Choroid plexus epithelial cell (primary cell): Measurements from ENCODE around the gene THTPA.
"Not testable (repeated sequence)": the region's sequence is repeated elsewhere in the genome, so short reads cannot be mapped to it uniquely, and the experiment has no call there.

Experiments
- DNase-seq: peaks from one replicate; pipeline ENCODE4 v3.0.0-alpha.2; 2010; ENCODE audit warnings: low read depth
- H3K4me3 ChIP-seq: 2 replicates; pipeline ENCODE4 v1.5.1; 2011; ENCODE audit warnings: low read depth, mild to moderate bottlenecking, control low read depth, low read length, moderate library complexity
- TF ChIP-seq, protein P1 (sequence below): conservative IDR thresholded peaks from 2 replicates; pipeline ENCODE4 v1.5.1; 2011; ENCODE audit warnings: low read depth, mild to moderate bottlenecking, control low read depth, inconsistent platforms, low read length, moderate library complexity

The THTPA gene

DNA sequence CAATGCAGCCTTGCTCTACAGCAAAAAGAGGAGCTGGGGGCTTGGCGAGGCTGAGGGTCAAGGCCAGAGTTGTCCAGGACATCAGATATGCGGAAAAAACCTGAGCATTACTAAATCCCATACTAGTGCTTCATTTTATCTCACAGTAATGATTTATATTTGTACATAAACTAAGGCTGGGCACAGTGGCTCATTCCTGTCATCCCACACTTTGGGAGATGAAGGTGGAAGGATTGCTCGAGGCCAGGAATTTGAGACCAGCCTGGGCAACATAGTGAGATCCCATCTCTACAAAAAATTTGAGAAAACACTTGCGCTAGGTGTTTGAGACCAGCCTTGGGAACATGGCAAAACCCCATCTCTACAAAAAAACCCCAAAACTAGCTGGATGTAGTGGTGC is 34.1 kb downstream of the THTPA start:
- TF ChIP-seq, protein P1, sequence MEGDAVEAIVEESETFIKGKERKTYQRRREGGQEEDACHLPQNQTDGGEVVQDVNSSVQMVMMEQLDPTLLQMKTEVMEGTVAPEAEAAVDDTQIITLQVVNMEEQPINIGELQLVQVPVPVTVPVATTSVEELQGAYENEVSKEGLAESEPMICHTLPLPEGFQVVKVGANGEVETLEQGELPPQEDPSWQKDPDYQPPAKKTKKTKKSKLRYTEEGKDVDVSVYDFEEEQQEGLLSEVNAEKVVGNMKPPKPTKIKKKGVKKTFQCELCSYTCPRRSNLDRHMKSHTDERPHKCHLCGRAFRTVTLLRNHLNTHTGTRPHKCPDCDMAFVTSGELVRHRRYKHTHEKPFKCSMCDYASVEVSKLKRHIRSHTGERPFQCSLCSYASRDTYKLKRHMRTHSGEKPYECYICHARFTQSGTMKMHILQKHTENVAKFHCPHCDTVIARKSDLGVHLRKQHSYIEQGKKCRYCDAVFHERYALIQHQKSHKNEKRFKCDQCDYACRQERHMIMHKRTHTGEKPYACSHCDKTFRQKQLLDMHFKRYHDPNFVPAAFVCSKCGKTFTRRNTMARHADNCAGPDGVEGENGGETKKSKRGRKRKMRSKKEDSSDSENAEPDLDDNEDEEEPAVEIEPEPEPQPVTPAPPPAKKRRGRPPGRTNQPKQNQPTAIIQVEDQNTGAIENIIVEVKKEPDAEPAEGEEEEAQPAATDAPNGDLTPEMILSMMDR: no peak
- no peak overlapping the region for H3K4me3 ChIP-seq
- no peak for DNase-seq

DNA sequence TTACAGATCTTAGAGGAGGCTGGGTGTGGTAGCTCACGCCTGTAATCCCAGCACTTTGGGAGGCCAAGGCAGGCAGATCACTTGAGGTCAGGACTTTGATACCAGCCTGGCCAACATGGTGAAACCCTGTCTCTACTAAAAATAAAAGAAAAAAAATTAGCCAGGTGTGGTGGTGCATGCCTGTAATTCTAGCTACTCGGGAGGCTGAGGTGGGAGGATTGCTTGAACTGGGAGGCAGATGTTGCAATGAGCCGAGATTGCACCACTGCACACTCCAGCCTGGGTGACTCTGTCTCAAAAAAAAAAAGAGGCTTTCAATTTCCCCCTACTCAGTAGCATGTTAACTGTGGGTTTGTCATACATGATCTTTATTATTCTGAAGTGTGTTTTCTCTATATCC is 38.1 kb downstream of the THTPA start:
- DNase-seq, H3K4me3 ChIP-seq: not testable (repeated sequence)

DNA sequence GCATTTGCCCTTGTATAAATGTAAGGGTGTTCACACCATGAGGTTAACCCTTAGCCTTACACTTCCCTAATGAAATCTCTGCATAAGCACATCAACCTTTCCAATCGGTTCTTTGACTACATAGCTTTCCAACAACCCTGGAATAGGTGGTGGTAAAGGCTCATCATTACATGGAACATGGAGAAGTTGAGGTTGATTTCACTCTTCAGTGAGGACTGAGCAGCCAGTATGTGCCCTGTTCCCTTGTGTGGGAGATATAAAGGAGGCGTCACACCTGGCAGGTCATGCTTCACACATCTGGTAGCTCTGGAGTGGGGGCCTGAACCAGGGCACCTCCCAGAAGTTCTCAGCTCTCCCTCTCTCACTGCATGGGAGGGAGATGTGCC is 44.2 kb downstream of the THTPA start:
- no peak overlapping the region for H3K4me3 ChIP-seq
- DNase-seq: no peak
- TF ChIP-seq, protein P1: no peak

DNA sequence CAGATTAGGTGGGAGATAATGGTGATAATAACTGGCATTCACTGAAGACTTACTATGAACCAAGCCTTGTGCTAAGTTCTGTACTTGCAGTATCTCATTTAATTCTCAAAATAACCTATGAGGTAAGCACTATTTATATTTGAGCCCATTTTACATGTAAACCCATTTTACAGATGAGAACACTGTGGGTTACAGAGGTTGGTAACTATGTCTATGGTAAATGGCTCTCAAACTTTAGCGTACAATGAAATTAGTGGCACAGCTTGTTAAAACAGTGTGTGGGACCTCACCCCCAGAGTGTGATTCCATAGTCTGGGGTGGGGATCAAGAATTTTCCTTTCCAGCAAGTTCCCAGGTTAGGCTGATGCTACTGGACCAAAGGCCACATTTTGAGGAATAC is 44.7 kb downstream of the THTPA start:
- DNase-seq: no peak
- H3K4me3 ChIP-seq: no peak overlapping the region
- TF ChIP-seq, protein P1: no peak

DNA sequence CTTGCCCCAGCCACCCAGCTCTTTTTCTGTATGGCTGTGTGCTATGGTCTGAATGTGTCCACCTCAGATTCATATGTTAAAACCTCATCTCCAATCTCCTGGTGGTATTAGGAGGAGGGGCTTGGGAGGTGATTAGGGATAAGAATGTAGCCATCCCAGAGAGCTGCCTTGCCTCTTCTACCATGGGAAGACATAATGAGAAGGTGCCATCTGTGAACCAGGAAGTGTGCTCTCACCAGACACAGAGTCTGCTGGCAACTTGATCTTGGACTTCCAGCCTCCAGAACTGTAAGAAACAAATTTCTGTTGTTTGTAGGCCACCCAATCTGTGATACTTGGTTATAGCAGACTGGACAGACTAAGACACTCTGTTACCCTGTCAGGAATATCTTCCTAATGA is 45.4 kb downstream of the THTPA start:
- TF ChIP-seq, protein P1: no peak
- no peak overlapping the region for H3K4me3 ChIP-seq
- DNase-seq: no peak

DNA sequence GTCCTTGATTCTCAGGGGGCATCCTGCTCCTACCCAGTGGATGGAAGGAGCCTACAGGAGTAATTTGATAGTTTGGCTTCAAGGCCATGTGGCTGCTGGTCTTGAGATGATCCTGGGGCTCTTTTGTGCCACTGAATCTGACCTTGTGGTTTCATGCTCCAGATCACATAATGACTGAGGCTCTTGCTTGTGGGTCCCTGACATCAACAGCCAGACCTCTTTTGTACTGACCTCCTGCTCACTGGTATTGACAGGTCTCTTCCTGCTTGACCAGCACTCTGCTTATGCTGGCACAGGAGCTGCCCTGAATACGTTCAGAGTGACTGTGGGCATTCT is 45.7 kb downstream of the THTPA start:
- DNase-seq: no peak
- no peak overlapping the region for H3K4me3 ChIP-seq
- TF ChIP-seq, protein P1: no peak

DNA sequence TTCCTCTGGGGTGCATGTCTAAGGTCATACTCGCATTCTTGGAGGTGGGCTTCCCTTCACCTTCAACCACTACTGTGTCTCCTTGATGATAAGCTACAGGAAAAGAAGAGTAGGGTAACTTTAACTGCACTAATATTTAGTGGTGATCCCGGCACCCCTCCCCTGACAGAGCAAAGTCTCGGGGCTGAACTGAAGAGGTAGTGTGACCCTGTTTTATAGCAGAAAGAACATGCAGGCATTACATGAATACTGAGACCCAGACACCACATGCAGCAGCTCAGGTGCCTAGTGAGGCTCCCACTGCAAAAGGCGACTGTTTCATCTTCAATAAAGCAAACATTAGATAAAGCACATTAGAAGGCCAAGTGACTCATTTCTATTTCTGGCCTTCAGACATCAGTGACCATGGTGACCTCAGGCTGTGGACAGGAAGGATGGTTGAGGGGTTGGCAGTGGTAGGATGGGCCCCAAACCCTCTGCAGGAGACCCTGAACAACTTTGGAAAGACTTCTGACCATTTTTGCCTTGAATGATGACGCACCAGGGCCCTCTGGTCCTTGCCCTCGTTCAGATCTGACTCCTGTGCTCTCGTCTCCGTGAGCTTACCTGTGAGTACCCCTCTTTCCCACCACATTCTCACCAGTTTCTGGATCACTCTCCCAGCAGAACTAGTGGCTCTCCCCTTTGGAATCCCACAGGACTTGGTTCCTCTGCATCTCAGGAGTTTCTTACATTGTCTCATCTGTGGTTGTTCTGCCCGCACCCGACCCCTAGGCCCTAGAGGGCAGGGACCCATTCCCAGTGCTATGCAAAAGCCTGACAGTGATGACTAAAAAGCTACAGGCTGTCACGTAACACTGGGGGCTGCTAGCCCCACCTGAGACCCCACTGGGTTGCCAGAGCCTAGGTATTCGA is 46.4 kb downstream of the THTPA start:
- no peak overlapping the region for H3K4me3 ChIP-seq
- no peak for DNase-seq
- TF ChIP-seq, protein P1: no peak
